HEK293 (cell line): ENCODE data around the gene DCAF8.

Source experiments
- CTCF ChIA-PET: fragments of 350-600 bp; formaldehyde crosslinking; extraction: SDS; loops from one replicate; lab custom pipeline; 2021; ENCODE audit warnings: antibody characterized with exemption; lab: Yijun Ruan, JAX
- POLR2A ChIA-PET: fragments of 300-600 bp; formaldehyde crosslinking; extraction: SDS; loops from one replicate; lab custom pipeline; 2020; ENCODE audit warnings: antibody characterized with exemption, inconsistent platforms; lab: Yijun Ruan, JAX
- H3K27ac ChIP-seq: fragments of 200-500 bp; sonication (Bioruptor generic); 2 replicates; pipeline ENCODE4 v1.5.1; 2014; ENCODE audit warnings: low read depth, low read length, control low read depth, inconsistent platforms; ENCODE audit errors: extremely low read depth
- H3K36me3 ChIP-seq, 2 experiments: fragments of 200-500 bp in 1 of 2; sonication (Bioruptor generic) in 1 of 2; 1 replicate in 1 of 2; 2 replicates in 1 of 2; pipeline ENCODE4 v1.5.1; 2014 to 2017; ENCODE audit warnings: inconsistent platforms in 2 of 2, low read length in 2 of 2; ENCODE audit not compliant: control insufficient read depth in 2 of 2, insufficient read depth in 1 of 2
- H3K4me1 ChIP-seq: fragments of 200-500 bp; sonication (Bioruptor generic); 2 replicates; pipeline ENCODE4 v1.5.1; 2014; ENCODE audit warnings: mild to moderate bottlenecking, low read length, inconsistent platforms; ENCODE audit not compliant: control insufficient read depth, insufficient read depth
- H3K4me3 ChIP-seq: 2 replicates; pipeline ENCODE4 v1.5.1; 2011; ENCODE audit warnings: low read depth, mild to moderate bottlenecking, control low read depth, low read length, moderate library complexity
- H3K9me3 ChIP-seq: fragments of 200-500 bp; sonication (Bioruptor generic); 2 replicates; pipeline ENCODE4 v1.5.1; 2014; ENCODE audit warnings: low read depth, low read length, inconsistent platforms; ENCODE audit not compliant: control insufficient read depth, insufficient read depth
- CTCF ChIP-seq: fragments of 450-650 bp; formaldehyde crosslinking; IDR thresholded peaks from 2 replicates; pipeline ENCODE4 v1.5.1; 2016; ENCODE audit warnings: missing biosample characterization, missing genetic modification characterization
- EGR2 ChIP-seq: fragments of 450-650 bp; formaldehyde crosslinking; IDR thresholded peaks from 2 replicates; pipeline ENCODE4 v1.5.1; 2016; ENCODE audit warnings: low read depth, missing biosample characterization, missing genetic modification characterization
- HIC1 ChIP-seq: fragments of 450-650 bp; formaldehyde crosslinking; IDR thresholded peaks from 2 replicates; pipeline ENCODE4 v1.5.1; 2016; ENCODE audit warnings: missing biosample characterization, missing genetic modification characterization
- KLF17 ChIP-seq: fragments of 450-650 bp; formaldehyde crosslinking; IDR thresholded peaks from 2 replicates; pipeline ENCODE4 v1.5.1; 2016; ENCODE audit warnings: missing biosample characterization, missing genetic modification characterization
- KLF7 ChIP-seq: fragments of 450-650 bp; formaldehyde crosslinking; IDR thresholded peaks from 2 replicates; pipeline ENCODE4 v1.5.1; 2016; ENCODE audit warnings: missing biosample characterization, missing genetic modification characterization, borderline replicate concordance
- SETDB1 ChIP-seq: IDR thresholded peaks from one replicate; pipeline ENCODE4 v1.6.1; 2017; ENCODE audit warnings: mild to moderate bottlenecking, low read length, moderate library complexity, mixed read lengths; ENCODE audit not compliant: insufficient read length
- ZBTB21 ChIP-seq: fragments of 450-650 bp; formaldehyde crosslinking; IDR thresholded peaks from 2 replicates; pipeline ENCODE4 v1.5.1; 2017; ENCODE audit warnings: missing biosample characterization, missing genetic modification characterization
- ZBTB49 ChIP-seq: fragments of 450-650 bp; formaldehyde crosslinking; IDR thresholded peaks from 2 replicates; pipeline ENCODE4 v1.5.1; 2016; ENCODE audit warnings: missing biosample characterization, missing genetic modification characterization, low read depth
- ZEB2 ChIP-seq: fragments of 450-650 bp; formaldehyde crosslinking; IDR thresholded peaks from 2 replicates; pipeline ENCODE4 v1.5.1; 2016; ENCODE audit warnings: missing biosample characterization, missing genetic modification characterization
- ZNF121 ChIP-seq: fragments of 450-650 bp; formaldehyde crosslinking; IDR thresholded peaks from 2 replicates; pipeline ENCODE4 v1.5.1; 2016; ENCODE audit warnings: missing biosample characterization, missing genetic modification characterization
- ZNF239 ChIP-seq: fragments of 450-650 bp; formaldehyde crosslinking; IDR thresholded peaks from 2 replicates; pipeline ENCODE4 v1.5.1; 2016; ENCODE audit warnings: missing biosample characterization, missing genetic modification characterization
- ZNF248 ChIP-seq: fragments of 450-650 bp; formaldehyde crosslinking; IDR thresholded peaks from 2 replicates; pipeline ENCODE4 v1.5.1; 2017; ENCODE audit warnings: missing biosample characterization, missing genetic modification characterization
- ZNF37A ChIP-seq: fragments of 450-650 bp; IDR thresholded peaks from 2 replicates; pipeline ENCODE4 v1.5.1; 2018; ENCODE audit warnings: missing biosample characterization, missing genetic modification characterization
- ZNF518A ChIP-seq: fragments of 450-650 bp; formaldehyde crosslinking; conservative IDR thresholded peaks from 2 replicates; pipeline ENCODE4 v1.5.1; 2016; ENCODE audit warnings: low read depth, missing biosample characterization, missing genetic modification characterization
- ZNF558 ChIP-seq: fragments of 450-650 bp; formaldehyde crosslinking; IDR thresholded peaks from 2 replicates; pipeline ENCODE4 v1.5.1; 2016; ENCODE audit warnings: missing biosample characterization, missing genetic modification characterization
- ZNF629 ChIP-seq: fragments of 450-650 bp; formaldehyde crosslinking; IDR thresholded peaks from 2 replicates; pipeline ENCODE4 v1.5.1; 2017; ENCODE audit warnings: missing biosample characterization, missing genetic modification characterization
- ZNF701 ChIP-seq: fragments of 450-650 bp; formaldehyde crosslinking; IDR thresholded peaks from 2 replicates; pipeline ENCODE4 v1.5.1; 2016; ENCODE audit warnings: missing biosample characterization, missing genetic modification characterization
- ZNF704 ChIP-seq: fragments of 450-650 bp; formaldehyde crosslinking; IDR thresholded peaks from 2 replicates; pipeline ENCODE4 v1.5.1; 2016; ENCODE audit warnings: missing biosample characterization, missing genetic modification characterization
- ZNF776 ChIP-seq: fragments of 450-650 bp; formaldehyde crosslinking; IDR thresholded peaks from 2 replicates; pipeline ENCODE4 v1.5.0; 2017; ENCODE audit warnings: missing biosample characterization, missing genetic modification characterization, borderline replicate concordance
- ZSCAN30 ChIP-seq: fragments of 450-650 bp; IDR thresholded peaks from 2 replicates; pipeline ENCODE4 v1.5.1; 2018; ENCODE audit warnings: missing biosample characterization, mild to moderate bottlenecking, missing genetic modification characterization, moderate library complexity

The DCAF8 gene

GRCh38 chr1:160232911-160233310 is 29.4 kb downstream of the DCAF8 start:
- CTCF ChIA-PET, result interaction anchor here (0.6 to 2.9 kb wide), 7 partner anchors 14 to 148 kb away, joined by 3 to 15 read pairs (median 5); no protein-coding TSS in a partner anchor
- Histone ChIP-seq H3K9me3 (no peaks in the 10 kb centered on the region), H3K36me3 (peaks cover 68 to 95% of the 10 kb centered on the region in 2 experiments), H3K4me1 (no peaks in the 10 kb centered on the region), H3K27ac (no peak overlapping the region), H3K4me3 (no peak overlapping the region)
- TF ChIP-seq ZNF776 (tag by site-specific recombination), result no peak
- no peak for TF ChIP-seq ZNF704 (tag by site-specific recombination)
- no peak for TF ChIP-seq ZEB2 (tag by site-specific recombination)
- TF ChIP-seq KLF17 (tag by site-specific recombination), result no peak
- TF ChIP-seq ZNF37A (tag by site-specific recombination), result no peak
- no peak for TF ChIP-seq ZNF239
- TF ChIP-seq ZNF558 (tag by site-specific recombination), result no peak
- TF ChIP-seq ZNF518A (tag by site-specific recombination), result no peak
- no peak for TF ChIP-seq SETDB1
- TF ChIP-seq ZBTB21 (tag by site-specific recombination), result no peak
- TF ChIP-seq ZNF248 (tag by site-specific recombination), result no peak
- TF ChIP-seq KLF7 (tag by site-specific recombination), result no peak
- no peak for TF ChIP-seq ZNF629
- no peak for TF ChIP-seq ZBTB49 (tag by site-specific recombination)
- TF ChIP-seq ZNF701, result no peak
- no peak for TF ChIP-seq CTCF (tag by site-specific recombination)
- TF ChIP-seq ZNF121 (tag by site-specific recombination), result no peak
- no peak for TF ChIP-seq ZSCAN30
- no peak for TF ChIP-seq EGR2 (tag by site-specific recombination)
- no peak for TF ChIP-seq HIC1 (tag by site-specific recombination)
- POLR2A ChIA-PET, result interaction anchor here (0.7 to 1.0 kb wide), 2 partner anchors 11 kb away, joined by 3 to 5 read pairs; no protein-coding TSS in a partner anchor
